KMS-11 (cell line): ENCODE data around the gene CA14.
A peak's percentile ranks its signal among the peaks of the same experiment; 100 is the strongest.

Experiments
- H2AFZ ChIP-seq: fragments of 200-600 bp; sonication (generic); 2 replicates; pipeline ENCODE4 v1.6.1; 2016; ENCODE audit warnings: antibody characterized with exemption, mixed run types, low read depth
- H3K27ac ChIP-seq: fragments of 200-600 bp; sonication (generic); 2 replicates; pipeline ENCODE4 v1.6.1; 2016; ENCODE audit warnings: mild to moderate bottlenecking, mixed run types
- H3K27me3 ChIP-seq: fragments of 200-600 bp; sonication (generic); 2 replicates; pipeline ENCODE4 v1.6.1; 2017; ENCODE audit warnings: mild to moderate bottlenecking, low read depth, mixed run types, moderate library complexity; ENCODE audit not compliant: insufficient read depth
- H3K36me3 ChIP-seq: fragments of 200-600 bp; sonication (generic); 2 replicates; pipeline ENCODE4 v1.6.1; 2017; ENCODE audit warnings: mild to moderate bottlenecking, mixed run types; ENCODE audit not compliant: insufficient read depth
- H3K4me1 ChIP-seq: fragments of 200-600 bp; sonication (generic); 2 replicates; pipeline ENCODE4 v1.6.1; 2016; ENCODE audit warnings: mild to moderate bottlenecking, low read depth, mixed run types; ENCODE audit not compliant: poor library complexity, severe bottlenecking
- H3K4me2 ChIP-seq: fragments of 200-600 bp; sonication (generic); 2 replicates; pipeline ENCODE4 v1.7.0; 2016; ENCODE audit warnings: mild to moderate bottlenecking, mixed run types
- H3K4me3 ChIP-seq: fragments of 200-600 bp; sonication (generic); IDR thresholded peaks from 2 replicates; pipeline ENCODE4 v1.6.1; 2017; ENCODE audit warnings: low read depth, low read length, mixed read lengths; ENCODE audit not compliant: insufficient read depth
- H3K79me2 ChIP-seq: fragments of 200-600 bp; sonication (generic); 2 replicates; pipeline ENCODE4 v1.6.1; 2016; ENCODE audit warnings: low read depth, mixed run types; ENCODE audit not compliant: insufficient read depth
- H3K9ac ChIP-seq: fragments of 200-600 bp; sonication (generic); 2 replicates; pipeline ENCODE4 v1.6.1; 2016; ENCODE audit warnings: mild to moderate bottlenecking, mixed run types
- H4K20me1 ChIP-seq: fragments of 200-600 bp; sonication (generic); 2 replicates; pipeline ENCODE4 v1.6.1; 2016; ENCODE audit warnings: mild to moderate bottlenecking, mixed run types; ENCODE audit not compliant: insufficient read depth
- TF ChIP-seq, protein P1 (sequence below): fragments of 200-600 bp; sonication (generic); conservative IDR thresholded peaks from 2 replicates; pipeline ENCODE4 v1.6.1; 2017; ENCODE audit warnings: low read depth, mild to moderate bottlenecking, antibody characterized with exemption, low read length, moderate library complexity, mixed read lengths

The CA14 gene

DNA sequence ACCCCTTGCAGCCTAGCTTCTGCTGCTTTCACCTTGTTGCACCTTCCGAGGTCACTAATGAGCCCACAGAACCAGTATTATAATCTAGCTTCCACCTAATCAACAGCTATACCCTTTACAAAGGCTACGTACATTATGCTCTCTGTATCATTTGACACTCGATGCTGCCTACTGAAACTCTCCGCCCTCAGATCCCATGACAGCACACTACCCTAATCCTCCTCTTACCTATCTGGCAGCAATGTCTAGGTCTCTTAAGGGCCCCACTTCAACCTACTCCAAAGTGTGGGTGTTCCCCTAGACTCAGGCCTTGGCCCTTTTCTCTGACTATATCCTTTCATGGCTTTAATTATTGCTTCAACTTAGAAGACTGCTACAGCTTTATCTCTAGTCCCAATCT lies 31.2 kb downstream of the CA14 start:
- TF ChIP-seq, protein P1, sequence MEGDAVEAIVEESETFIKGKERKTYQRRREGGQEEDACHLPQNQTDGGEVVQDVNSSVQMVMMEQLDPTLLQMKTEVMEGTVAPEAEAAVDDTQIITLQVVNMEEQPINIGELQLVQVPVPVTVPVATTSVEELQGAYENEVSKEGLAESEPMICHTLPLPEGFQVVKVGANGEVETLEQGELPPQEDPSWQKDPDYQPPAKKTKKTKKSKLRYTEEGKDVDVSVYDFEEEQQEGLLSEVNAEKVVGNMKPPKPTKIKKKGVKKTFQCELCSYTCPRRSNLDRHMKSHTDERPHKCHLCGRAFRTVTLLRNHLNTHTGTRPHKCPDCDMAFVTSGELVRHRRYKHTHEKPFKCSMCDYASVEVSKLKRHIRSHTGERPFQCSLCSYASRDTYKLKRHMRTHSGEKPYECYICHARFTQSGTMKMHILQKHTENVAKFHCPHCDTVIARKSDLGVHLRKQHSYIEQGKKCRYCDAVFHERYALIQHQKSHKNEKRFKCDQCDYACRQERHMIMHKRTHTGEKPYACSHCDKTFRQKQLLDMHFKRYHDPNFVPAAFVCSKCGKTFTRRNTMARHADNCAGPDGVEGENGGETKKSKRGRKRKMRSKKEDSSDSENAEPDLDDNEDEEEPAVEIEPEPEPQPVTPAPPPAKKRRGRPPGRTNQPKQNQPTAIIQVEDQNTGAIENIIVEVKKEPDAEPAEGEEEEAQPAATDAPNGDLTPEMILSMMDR = no peak
- Histone ChIP-seq H3K4me3 (no peak overlapping the region), H2AFZ (no peak overlapping the region), H3K79me2 (no peaks in the 10 kb centered on the region), H3K4me2 (no peak overlapping the region), H3K9ac (no peak overlapping the region), H3K4me1 (no peaks in the 10 kb centered on the region), H3K36me3 (no peaks in the 10 kb centered on the region), H3K27me3 (no peaks in the 10 kb centered on the region), H3K27ac (no peak overlapping the region), H4K20me1 (no peaks in the 10 kb centered on the region)

DNA sequence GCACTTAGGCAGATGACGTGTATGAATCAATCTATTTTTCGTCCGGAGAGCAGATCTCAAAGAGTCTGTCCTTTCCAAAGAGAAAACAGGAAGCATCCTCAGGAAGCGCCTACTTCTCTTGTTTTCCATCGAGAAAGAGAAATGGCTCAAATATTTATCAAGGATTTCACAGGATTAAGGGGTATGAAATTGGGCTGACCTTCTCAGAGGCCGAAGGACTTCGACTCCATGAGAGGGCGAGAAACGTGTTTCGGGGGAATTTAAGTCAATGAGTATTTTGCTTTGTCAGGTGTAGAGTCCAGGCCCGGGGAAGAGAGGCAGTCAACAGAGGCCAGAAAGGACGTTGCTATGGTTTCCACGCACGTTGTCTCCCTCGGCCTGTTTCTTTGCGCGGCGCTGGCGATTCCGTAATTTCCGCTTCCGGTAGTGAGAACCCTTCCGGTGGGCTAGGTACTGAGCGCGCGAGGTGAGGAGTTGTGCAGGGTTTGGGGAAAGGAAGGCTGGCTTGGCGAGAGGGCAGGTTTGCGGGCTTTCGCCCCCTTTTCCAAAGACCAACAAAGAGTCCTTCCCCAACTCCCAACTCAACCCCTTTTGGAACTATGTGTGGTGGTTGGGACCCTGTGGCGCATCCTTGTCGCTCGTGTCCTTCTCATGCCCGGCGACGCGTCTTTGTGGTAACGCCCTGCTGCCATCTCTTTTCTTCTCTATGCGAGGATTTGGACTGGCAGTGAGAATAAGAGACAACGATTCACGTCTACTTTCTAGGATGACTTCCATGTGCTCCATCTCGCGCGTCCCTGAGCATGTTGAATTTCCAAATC lies 36.1 kb downstream of the CA14 start, which contains the start of gene MRPS21:
TSS of gene MRPS21 (plus strand) at position 429 of the 821 bp plus-strand sequence. CDS start 506 bp downstream, outside the sequence.
- no peak within 1 kb of the TSS for H3K27ac ChIP-seq
- no peaks in the 10 kb centered on the region for H3K27me3 ChIP-seq
- H3K4me2 ChIP-seq = no peak within 1 kb of the TSS; the same call in 1 of the 2 replicates
- TF ChIP-seq, protein P1 = no peak
- H3K79me2 ChIP-seq = no peaks in the 10 kb centered on the region
- H3K4me3 ChIP-seq = no peak within 1 kb of the TSS
- H2AFZ ChIP-seq = peak within 1 kb of the TSS; percentile 11; the same call in 1 of the 2 replicates
- H3K4me1 ChIP-seq = no peaks in the 10 kb centered on the region
- H3K9ac ChIP-seq = no peak within 1 kb of the TSS; the same call in 1 of the 2 replicates
- H3K36me3 ChIP-seq = no peaks in the 10 kb centered on the region
- no peaks in the 10 kb centered on the region for H4K20me1 ChIP-seq

DNA sequence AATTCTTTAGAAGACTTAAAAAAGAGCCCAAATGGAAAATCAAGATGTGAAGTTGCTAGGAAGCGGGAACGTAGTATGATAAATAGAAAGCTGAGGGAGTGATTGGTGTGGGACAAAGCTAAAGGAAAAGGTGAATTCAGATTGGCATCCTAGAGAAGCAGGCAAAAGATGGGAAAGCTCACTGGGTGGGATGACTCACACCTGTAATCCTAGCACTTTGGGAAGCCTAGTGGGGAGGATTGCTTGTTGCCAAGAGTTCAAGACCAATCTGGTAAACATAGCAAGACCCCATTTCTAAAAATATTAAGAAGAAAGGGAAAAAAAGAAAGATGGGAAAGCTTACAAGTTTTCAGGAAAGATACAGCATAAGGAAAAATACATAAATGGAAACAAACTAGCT lies 37.9 kb downstream of the CA14 start:
- Histone ChIP-seq H3K9ac (no peak overlapping the region), H3K4me1 (no peaks in the 10 kb centered on the region), H3K4me2 (no peak overlapping the region), H3K79me2 (no peaks in the 10 kb centered on the region), H3K27ac (no peak overlapping the region), H3K36me3 (no peaks in the 10 kb centered on the region), H4K20me1 (no peaks in the 10 kb centered on the region), H3K4me3 (no peak overlapping the region), H2AFZ (no peak overlapping the region), H3K27me3 (no peaks in the 10 kb centered on the region)
- TF ChIP-seq, protein P1 = no peak

- Histone ChIP-seq H4K20me1 (no peaks in the 10 kb centered on the region), H3K79me2 (no peaks in the 10 kb centered on the region), H3K27ac (no peak overlapping the region), H3K36me3 (no peaks in the 10 kb centered on the region), H2AFZ (no peak overlapping the region), H3K9ac (no peak overlapping the region), H3K27me3 (no peaks in the 10 kb centered on the region), H3K4me3 (no peak overlapping the region), H3K4me2 (no peak overlapping the region), H3K4me1 (no peaks in the 10 kb centered on the region)
- TF ChIP-seq, protein P1 = no peak
Observed at GRCh38 chr1:150299716-150300115, 42.1 kb downstream of the CA14 start.
